RPMI7951 (cell line): ENCODE data around the gene ERAP2. TPM values are rescaled to one million over a fixed set of nuclear protein-coding genes. Genes with fewer than 3 reads are reported as not detected.
"Not testable (repeated sequence)": the region's sequence is repeated elsewhere in the genome, so short reads cannot be mapped to it uniquely, and the experiment has no call there.

ENCODE experiments used
- DNase-seq: peaks from one replicate; pipeline ENCODE4 v3.0.0-alpha.2; 2012; ENCODE audit warnings: low read depth
- total RNA-seq: library from RNA; depleted of rRNA; stranded (reverse); fragments of >200 nt; shearing (Covaris generic); gene quantifications from 2 replicates; pipeline ENCODE4 v1.2.3, GENCODE V29; 2014

The ERAP2 gene
- total RNA-seq, 1 experiment from 2014 or later: 159 TPM

DNA sequence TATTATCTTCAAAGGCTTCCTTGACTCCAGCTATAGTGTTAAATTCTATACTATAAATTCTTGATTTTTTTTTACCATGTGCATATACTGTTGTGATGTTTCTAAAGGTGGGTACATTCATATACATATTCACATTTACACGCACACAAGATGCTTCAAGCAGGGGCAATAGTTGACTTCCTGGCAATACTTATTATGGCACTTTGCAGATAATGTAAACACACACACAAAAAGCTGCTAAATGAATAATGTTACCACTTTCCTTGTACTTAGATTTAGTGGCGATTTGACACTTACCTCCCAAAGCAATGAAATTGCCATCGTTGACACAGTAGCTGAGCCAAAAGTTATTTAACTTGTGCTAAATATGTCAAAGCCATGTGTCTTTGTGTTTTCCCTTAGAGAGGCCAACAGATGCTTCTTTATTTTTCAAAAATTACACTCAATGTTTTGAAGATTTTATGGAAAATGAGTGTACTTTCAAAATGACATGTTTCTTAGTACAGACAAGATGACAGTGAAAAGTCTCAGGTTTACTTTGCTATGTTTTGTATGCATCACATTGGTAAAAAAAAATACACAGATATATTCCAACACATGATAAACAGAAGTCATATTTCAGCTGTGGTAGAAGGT is 12.2 kb upstream of the ERAP2 start:
- DNase-seq: no peak

DNA sequence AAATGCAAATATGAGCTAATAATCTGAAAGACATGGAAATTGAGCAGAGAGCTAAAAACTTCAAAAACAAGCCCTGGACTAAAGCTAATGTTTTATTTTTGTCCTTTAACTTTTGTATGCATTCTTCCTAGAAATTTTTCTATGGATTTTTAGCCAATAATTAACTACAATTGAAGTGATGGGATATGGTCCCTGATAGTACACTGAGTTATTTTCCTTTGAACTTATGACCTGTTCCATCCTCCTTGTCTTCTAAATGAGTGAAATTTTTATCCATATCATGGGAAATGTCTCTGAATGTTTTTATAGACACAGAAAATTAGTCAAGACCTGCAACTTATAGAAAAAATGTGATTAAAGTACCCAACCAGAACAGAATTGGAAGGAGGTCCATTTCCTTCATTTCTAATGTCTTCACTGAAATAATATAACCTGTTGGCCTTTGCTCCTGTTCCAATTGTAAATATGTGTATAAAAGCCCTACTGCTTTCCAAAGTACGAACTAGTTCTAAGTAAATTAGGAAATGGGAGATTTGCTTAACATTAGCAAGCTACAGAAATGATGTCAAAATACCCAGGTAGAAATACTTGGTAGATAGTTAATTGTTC is 11.3 kb upstream of the ERAP2 start:
- DNase-seq: no peak

DNA sequence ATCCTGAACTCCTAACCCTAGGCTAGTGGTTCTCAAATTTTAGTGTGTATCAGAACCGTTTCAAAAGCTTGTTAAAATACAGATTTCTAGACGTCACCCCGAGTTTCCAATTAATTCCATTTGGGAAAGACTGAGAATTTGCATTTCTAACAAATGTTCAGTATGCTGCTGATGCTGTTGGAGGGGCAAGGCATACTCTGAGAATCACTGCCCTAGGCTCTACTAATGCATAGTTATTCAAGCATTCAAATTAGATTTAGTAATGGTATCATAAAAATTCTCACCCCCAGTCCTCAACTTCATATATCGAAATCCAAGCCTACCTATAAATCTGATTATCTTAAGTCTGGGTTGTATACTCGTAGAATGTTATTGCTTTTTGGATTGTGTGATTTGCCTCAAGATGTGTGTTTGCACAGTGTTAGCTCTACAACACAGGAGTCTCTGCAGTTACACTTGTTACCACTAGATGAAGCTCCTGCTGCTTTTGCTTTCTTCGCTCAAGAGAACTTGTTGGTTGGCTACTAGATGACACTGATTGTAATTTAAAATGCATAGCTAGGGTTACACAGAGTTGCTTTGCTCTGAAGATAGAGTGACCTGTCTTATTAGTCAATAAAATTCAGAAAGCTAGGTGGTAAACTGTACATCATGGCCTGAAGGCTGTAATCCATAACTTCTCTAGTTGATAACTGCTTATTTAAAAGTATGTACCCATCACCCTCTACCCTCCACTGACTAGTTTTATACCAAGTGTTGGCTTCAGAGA is 7.5 kb upstream of the ERAP2 start:
- peak; percentile 67 for DNase-seq

DNA sequence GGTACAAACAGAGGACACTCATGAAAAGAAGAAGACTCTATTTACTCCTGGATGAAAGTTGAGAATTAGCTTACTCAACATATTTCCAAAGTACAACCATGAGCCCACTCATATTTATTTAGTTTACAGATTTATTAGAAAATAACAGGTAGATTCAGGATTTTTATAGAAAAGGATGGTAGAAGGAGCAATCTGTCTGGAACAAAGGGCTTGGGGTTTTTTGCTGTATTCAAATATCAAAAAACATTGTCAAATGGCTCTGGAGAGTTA is 7.0 kb upstream of the ERAP2 start:
- no peak for DNase-seq

DNA sequence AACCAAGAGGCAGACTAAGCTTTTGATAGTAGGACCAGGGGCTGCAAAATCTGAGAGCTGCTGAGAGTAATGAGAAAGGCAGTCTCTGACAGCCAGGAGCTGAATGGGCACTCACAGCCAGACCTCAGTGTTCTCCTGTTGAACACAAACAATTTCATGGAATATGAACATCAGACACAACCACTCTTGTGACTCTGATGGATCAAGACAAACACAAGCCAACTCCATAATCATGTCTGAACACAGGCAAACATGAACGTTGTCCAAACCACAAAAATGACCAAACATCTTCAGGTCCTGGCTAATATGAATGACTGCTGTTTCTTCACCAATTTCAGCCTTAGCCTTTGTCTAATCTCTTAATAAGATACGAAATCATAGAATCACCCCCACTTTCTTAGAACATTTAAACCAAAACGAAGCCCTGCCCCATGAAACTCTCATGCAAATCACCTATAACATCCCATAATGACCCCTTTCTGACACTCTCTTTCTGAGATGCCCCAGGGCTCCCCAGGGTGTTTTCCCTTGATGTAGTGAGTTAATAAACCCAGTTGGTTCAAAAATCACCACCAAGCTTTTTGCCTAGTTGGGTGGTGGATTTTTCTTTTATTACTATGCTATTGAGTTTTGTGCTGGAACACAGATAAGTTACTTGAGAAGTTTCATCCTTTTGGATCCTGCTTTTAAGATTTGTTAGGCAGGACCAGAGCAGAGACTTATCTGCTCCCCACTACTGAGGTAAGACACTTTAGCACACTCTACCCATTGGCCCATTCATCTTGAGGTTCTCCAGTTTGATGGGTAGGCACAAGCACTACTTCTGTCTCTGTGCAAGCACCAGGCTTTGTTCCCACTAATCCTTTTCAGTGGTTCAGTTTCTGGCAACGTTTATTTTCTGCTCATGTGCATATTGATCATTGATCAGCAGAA is 5.9 kb upstream of the ERAP2 start:
- no peak for DNase-seq

DNA sequence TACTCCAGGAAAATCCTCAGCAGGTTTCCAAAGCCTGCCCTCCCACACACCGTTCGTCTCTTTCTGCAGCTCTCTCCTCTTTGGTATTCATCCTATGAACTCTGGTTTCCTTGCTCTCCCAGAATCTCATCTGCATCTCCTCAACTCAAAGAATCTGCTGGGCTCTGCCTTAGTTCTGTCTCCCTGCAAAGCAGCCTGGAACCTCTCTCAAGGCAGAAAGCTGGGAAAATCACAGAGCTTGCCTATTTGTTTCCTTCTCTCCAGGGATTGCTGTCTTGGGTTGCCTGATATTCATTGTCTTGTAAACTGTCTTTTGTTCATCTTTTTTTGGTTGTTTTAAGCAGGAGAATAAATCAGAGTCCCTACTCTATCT is 5.3 kb upstream of the ERAP2 start:
- DNase-seq: no peak

DNA sequence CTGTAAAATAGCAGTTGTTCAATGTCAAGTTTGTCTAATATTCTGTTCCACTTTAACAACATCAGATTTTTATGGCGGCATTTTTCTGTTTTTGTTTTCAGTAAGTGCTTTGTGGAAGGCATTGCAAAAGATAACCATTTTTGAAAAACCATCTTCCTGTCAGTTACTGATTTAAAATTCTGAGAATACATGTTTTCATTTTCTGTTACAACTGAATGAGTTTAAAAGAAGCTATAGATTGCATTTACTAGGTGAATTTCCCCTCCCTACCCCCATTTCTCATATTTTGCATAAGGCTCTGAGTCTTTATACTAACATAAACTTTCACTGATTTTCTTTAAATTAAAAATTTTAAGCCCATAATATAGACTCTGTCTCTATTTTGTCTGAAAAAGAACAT is 4.6 kb upstream of the ERAP2 start:
- no peak for DNase-seq

DNA sequence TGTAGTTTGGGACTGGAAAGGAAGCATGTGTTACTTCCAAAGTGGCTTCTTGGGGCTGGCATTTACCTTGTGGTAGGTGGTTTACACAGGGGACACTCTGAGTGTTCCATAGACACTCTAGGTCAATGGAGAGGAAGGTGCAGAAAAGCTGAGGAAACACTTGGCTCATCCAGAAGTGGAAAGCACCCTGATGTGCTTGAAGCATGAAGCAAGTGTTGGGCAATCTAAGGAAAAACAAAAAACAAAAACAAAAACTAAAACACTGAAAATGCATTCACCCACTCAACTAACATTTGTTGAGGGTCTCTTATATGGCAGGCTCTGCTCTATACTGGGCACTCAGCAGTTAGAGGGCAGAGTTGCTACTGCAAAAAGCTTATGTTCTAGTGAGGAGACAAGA is 2.9 kb upstream of the ERAP2 start:
- no peak for DNase-seq

DNA sequence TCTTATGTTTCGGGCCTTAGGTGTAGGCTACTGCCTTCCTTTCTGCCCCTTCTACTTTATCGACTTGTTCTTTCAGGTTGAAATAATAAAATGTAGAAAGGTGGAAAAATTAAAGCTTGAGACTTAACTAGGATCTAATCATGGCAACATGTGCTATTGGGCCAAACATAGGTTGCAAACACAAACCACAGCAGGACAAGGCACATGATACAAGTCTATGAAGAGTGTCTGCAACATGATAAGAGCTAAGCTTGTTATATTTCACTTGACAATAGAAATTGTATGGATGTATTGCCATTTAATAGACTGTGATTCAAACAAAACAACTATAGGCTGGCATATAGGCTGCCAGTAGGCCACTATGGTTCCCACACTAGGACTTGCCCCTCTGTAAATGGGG is 1.7 kb upstream of the ERAP2 start:
- no peak for DNase-seq

DNA sequence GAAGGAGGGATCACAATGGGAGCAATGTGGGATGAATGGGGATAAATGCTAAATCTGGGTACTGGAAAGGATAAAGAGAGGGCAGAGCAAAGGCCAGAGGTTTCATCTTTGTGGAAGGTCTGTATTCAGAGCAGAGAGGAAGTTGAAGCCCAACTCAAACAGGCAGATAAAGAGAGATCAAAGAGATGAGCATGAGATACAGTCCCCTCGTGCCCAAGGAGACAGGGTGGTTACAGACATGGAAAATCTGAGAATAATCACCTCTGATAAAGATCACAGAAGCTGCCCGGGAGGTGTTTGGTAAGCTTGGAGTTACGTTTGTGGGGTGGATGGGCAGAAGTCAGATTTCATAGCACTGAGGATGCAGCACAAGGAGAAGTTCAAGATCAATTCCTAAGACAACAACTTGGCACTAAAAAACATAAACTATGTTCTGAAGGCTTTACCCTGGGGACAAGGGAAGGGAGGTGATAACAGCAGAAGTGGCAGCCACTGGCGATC is 459 bp upstream of the ERAP2 start:
- DNase-seq: peak; percentile 62

DNA sequence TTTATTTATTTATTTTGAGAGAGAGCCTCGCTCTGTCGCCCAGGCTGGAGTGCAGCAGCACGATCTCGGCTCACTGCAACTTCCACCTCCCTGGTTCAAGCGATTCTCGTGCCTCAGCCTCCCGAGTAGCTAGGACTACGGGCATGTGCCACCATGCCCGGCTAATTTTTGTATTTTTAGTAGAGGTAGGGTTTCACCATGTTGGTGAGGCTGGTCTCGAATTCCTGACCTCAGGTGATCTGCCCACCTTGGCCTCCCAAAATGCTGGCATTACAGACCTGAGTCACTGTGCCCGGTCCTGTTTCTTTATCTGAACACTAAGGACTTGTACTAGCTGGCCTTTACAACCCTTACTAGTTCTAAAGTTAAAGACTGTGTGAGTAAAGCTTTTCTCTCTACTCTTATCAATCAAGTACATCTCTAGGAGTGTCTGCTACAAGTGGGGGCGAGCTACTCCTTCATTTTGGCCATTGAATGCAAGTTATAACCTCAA is 723 bp downstream of the ERAP2 start:
- DNase-seq: not testable (repeated sequence)

DNA sequence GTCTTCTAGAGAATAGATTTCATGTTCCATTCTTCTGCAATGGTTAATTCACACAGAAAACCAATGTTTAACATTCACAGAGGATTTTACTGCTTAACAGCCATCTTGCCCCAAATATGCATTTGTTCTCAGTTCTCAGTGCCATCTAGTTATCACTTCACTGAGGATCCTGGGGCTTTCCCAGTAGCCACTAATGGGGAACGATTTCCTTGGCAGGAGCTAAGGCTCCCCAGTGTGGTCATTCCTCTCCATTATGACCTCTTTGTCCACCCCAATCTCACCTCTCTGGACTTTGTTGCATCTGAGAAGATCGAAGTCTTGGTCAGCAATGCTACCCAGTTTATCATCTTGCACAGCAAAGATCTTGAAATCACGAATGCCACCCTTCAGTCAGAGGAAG is 3.4 kb downstream of the ERAP2 start:
- DNase-seq: no peak

DNA sequence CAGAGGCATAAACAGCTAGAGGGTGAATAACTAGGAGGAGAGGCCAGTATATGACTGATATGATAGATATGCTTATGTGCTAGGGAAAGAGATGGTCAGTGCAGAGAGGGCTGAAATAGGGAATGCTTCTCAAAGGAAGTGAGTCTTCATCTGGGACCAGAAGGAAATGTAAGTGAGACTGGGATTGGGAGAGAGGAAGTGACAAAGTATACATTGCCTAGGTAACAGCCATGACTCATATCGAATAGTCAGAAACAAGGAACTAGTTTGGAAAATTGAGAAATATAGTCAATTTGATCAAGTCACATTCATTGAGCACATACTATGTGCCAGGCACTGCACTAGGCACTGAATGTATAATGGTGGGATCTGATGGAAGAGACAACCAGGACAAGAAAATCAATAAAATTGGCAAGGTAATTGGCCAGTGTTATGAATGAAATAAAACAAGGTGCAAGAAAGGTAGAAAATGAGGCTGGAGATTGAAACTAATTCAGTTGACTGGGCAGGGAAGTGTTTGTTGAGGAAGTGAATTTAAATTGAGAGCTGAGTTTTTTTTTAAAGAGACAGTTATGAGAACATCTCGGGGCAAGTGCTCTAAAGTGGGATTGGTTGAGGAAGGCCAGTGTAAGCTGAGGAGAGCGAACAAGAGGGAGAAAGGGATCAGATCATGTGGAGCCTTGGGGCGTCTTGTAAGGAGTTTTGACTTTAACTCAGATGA is 4.3 kb downstream of the ERAP2 start:
- DNase-seq: peak; percentile 66

DNA sequence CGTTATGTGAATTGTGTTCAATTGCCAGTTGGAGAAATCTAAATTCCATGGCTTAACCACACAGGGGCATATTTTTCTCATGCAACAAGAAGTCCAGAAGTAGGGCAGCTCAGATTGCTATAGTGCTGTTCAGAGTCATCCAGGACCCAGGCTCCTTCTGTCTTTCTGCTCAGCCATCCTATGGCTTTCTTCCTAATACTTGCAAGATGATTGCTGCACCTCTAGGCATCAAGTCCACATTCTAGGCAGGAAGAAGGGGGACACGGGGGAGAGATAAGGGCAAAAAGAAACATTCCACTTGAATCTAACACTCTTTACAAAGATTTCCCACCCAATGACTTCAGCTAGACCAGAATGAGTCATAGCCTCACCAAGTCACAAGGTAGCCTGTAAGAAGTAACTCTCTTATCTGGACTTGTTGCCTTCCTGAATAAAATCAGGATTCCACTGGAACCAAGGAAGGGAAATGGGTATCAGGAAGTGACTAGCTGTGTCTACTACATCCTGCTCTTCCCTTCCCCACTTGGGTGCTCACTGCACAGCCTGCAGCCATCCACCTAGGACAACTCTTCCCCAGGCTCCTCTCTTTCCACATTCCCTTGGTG is 5.3 kb downstream of the ERAP2 start:
- DNase-seq: peak; percentile 83

DNA sequence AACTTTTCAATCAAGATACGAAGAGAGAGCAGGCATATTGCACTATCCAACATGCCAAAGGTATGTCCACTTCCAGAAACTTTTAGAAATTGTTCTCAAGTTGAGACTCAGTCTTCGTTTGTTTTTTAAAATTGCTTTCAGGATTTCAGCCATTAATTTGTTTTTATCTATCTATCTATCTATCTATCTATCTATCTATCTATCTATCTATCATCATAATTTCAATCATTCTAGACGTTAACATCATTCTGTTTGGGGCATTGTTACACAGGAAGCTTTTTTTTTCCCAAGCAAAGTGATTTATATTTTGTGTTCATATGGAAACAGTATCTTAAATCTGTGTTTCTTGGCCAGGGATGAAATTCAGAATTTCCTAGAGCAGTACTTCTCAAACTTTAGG is 7.6 kb downstream of the ERAP2 start:
- DNase-seq: no peak

DNA sequence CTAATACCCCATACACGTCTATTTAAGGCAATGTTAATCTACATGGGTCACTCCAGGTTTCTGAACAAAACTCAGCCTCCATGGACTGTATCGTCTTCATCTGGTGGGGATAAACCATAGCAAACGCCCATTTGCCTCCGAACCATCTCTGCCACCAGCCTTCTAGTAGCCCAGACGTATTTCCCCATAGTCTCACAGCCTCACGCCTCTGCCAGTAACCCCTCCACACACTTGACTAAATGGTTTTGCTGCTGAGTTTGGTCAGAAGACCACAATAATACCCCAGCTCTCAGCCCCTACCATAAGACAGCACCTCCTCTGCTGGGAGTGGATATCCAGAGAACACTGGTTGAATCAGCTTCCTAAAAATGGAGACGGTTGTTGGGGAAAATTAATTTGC is 8.7 kb downstream of the ERAP2 start:
- DNase-seq: no peak

DNA sequence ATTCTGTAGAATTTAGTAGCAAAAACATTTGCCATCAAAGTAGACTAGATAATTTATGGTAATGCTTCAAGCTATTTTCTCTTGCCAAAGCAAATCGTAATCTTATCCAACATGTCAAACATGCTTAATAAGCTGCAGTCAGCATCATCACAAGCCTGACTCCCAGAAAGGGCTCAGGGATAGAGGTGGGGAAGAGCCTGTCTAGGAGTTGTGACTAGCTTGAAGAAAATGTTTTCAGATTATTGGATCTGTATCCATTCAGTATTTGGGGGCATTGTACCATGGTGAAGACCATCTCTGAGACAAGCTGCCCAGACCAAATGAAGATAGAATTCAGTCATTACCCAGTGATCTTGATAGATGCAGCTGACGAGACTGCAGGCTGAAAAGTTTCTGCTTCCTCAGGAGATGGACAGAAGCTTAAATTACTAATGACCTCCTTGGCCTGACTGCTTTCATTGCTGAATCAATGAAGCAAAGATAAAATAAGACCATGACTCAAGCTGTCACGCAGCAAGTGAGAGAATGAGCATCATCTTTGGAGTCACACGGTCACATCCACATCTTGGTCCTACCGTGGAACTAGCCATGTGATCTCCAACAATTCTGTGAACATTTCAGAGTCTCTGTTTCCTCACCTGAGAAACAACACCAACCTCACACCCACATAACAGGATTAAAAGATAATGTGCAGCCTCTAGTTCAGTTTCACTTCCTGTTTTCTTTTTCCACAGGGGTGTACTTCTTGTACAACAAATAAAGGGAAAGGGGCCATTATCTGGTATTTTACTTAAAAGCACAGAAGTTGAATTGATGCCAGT is 9.4 kb downstream of the ERAP2 start:
- DNase-seq: peak; percentile 16

DNA sequence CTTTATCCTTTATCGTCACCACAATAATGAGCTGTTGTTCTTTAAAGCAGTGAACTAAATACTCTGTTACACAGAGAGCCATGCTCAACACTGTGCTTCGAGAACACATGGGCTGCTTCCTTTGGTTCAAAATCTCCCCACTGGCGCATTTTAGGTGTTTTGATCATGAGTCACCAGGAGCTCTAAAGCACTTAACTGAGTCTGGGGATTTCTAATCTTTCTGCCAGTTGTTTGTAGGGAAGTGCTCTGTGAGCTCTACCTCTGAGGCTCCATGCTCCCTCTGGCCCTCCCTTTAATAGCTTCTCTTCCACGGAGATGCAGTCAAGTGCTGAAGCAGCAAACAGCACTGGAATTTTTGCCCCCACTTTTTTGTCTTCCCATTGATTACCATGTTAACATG is 17.0 kb downstream of the ERAP2 start:
- peak; percentile 88 for DNase-seq

DNA sequence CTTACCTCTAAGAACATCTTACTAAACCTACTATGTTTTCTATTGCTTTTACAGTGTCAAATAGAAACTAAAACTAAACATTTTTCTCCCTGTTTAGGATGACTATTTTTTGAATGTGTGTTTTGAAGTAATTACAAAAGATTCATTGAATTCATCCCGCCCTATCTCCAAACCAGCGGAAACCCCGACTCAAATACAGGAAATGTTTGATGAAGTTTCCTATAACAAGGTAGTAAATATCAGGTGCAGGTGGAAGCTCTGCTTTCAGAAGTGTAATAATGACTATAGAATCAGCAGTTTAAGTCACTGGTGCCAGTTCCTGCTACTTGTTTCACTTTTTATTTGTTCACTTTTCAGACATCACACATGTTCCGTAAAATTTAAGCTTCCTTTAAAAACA is 20.0 kb downstream of the ERAP2 start:
- no peak for DNase-seq

DNA sequence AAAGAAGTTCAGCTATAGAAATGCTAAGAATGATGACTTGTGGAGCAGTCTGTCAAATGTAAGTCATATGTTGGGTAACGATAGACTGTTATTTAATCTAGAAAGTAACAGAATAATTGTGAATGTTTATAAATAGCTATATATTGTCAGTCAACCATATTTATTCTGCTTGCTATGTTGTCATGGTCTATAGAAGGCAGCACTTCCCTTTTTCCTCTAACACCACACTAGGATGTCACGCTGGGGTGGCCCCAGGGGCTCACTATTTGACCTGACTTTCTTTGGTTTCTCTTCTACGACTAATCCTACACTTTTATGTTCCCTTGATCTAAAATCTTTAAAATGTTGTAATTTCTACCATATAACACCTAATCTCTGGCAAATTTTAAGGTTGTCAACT is 20.5 kb downstream of the ERAP2 start:
- no peak for DNase-seq
